GM21447 (cell line): ENCODE results near the gene CTNND2.

Experiments used
- ATAC-seq: cut with Tn5 transposase; IDR thresholded peaks from one replicate; pipeline ENCODE4 v1.9.1; 2021; ENCODE audit not compliant: unreplicated experiment

Gene CTNND2

GRCh38 chr5:11527652-11528349 is 376.4 kb downstream of the CTNND2 start:
- no peak for ATAC-seq

DNA sequence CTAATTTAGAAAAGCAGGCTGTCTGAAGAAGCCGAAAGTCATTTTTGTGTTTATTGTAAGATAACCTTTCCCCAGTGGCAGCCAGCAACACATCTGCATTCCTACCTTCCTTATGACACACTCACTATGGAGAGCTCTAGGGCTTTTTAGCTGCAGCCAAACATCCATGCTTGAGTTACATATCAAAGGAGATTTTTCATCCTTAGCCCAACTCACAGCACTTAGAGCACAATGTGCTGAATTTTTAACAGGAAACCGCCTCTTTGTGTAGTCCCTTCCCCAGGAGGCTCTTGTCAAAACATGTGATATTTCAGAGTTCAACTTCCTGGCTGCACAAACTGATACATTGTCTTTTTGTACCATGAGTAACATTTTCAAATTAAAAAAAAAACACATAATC is 379.2 kb downstream of the CTNND2 start:
- ATAC-seq, result no peak

GRCh38 chr5:11524188-11524587 is 380.1 kb downstream of the CTNND2 start:
- ATAC-seq, result no peak

GRCh38 chr5:11522796-11523195 is 381.4 kb downstream of the CTNND2 start:
- ATAC-seq, result no peak

- ATAC-seq, result no peak
Observed at GRCh38 chr5:11520241-11520930, 383.9 kb downstream of the CTNND2 start.

DNA sequence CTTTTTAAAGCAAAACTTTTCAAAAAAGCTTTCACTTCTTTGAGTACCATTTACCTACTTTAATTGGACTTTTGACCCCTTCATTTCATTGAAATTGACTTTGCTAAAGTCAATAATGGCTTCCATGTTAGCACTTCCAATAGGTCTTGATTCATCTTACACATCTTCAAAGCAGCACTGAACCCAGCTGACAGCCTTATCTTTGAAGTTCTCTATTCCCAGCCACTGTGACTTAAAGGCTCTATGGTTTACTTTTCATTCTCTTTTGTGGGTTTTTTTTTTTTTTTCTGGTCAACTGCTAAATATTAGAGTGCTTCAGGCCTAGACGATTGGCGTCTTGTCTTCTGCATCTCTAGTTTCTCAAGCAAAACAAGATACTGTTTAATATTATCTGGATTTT is 385.0 kb downstream of the CTNND2 start:
- ATAC-seq, result no peak

GRCh38 chr5:11518676-11519075 is 385.6 kb downstream of the CTNND2 start:
- ATAC-seq, result no peak

- no peak for ATAC-seq
Observed at GRCh38 chr5:11514705-11515432, 389.4 kb downstream of the CTNND2 start.

- no peak for ATAC-seq
Observed at GRCh38 chr5:11511878-11512277, 392.4 kb downstream of the CTNND2 start.

- no peak for ATAC-seq
Observed at GRCh38 chr5:11510889-11511288, 393.4 kb downstream of the CTNND2 start.

DNA sequence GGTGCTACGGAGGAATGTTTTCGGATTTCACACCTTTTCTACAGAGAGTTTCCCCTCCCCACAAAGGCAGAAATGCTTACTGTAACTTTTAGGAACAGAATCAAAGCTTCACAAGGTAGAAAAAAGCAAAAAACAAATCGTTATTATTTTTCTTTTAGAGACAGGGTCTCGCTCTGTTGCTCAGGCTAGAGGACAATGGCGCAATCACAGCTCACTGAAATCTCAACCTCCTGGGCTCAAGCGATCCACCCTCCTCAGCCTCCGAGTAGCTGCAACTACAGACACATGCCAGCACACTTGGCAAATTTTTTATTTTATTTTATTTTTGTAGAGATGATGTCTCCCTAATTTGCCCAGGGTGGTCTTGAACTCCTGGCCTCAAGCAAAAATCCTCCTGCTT is 394.5 kb downstream of the CTNND2 start:
- no peak for ATAC-seq

GRCh38 chr5:11507156-11507910 is 396.9 kb downstream of the CTNND2 start:
- no peak for ATAC-seq

DNA sequence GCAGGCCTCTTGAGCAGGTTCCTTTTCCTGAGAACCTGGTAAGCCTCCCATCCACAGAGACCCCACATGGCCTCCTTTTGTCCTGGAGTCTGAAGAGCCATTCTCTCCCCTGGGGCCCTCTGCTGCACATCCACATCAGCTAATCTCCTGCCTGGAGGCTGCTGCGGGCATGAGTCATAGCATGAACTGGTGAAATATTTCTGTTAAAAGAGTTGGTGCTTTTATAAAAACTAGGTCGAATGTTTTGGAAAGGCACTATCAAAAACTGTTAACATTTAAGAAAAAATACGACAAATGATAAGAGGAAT is 399.4 kb downstream of the CTNND2 start:
- no peak for ATAC-seq

- ATAC-seq, result no peak
Observed at GRCh38 chr5:11504065-11504885, 400.0 kb downstream of the CTNND2 start.

- no peak for ATAC-seq
Observed at GRCh38 chr5:11502783-11503182, 401.5 kb downstream of the CTNND2 start.

DNA sequence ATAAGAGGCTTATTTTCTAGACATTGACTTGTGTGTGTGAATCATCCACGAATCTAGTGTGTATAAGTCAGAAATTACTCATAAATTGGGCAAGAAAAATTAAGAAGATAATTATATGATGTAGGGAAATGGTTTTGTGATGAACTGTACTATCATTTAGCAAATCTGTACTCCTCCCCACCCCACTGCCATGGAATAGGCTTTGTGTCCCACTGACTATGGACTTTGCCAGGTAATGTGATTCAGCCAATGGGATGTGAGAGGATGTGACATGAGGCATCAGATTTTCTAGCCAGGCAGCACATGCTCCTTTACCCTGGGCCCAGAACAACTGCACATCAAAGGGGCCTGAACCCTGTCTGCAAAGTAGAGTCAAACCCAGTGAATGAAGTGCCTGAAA is 406.6 kb downstream of the CTNND2 start:
- no peak for ATAC-seq

DNA sequence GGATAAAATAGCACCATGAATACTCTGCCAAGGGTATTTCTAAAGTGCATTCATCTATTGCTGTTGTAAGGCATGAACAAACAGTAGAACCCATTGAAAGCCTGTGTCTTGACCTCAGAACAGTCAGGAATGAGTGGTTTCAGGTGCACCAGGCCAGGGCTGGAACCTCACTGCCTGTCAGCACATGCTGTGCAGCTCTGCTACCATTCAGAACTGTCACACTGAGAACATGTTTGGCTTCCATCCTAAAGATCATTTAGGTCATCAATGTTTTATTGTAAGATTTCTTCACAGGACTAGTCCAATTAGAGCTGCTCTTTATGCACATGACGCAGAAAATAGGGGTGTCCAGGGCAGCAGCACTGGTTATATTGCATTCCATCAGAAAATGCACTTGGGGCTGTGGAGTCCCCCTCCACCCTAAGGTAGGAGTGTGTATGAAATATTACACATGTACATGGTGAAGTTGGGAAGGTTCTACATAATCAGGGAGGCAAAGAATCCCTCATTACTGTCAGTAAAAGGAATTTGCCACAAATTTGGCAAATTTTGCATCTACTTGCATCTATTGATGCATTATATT is 408.0 kb downstream of the CTNND2 start:
- no peak for ATAC-seq

DNA sequence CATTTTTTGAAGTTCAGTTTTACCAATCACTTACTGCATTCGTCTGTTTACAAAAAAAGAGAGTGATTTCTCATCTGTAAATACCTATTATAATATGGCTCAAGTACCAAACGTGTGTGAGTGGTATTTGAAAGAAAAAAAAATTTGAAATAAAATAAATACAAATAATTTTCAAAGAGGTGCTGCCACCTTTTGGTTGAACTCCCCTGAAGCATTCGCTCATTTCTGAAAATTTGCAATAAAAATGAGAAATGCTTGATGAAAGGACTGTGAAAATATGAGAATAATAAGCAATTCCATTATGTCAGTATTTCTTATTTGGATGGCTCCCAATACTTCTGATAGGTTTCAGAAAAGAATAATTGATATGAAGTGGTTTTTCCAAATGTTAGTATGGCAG is 409.9 kb downstream of the CTNND2 start:
- ATAC-seq, result no peak

DNA sequence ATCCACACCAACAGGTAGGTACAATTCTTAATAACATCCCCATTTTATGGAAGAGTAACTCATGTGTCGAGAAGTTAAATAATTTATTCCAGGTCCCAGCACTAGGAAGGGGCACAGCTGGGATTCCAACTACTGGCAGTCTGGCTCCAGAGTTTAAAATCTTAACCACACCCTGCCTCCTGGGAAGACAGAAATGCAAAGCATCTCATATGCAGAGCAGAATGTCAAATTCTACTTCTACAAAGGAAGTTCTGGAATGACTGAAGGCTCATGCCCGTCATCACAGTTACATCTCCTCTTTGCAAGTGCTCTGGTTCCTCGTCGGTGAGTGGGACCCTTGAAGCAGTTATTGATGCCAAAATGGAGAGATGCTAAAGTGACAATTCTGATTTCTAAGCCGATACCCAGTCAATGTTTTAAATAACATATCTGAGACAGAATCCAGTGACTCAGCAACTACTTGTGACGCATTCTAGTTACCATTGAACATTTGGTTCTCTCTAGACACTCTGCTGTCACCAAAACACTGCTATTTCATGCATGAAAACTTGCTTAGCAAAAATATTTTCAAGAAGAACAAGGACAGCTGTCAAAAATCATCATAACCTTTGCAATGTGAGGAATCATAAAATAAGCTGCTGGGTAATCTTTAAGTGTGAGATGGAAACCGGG is 412.7 kb downstream of the CTNND2 start:
- no peak for ATAC-seq

GRCh38 chr5:11483630-11484029 is 420.6 kb downstream of the CTNND2 start:
- ATAC-seq, result no peak
